ENCODE results near the gene PYROXD2. TPM values are rescaled to one million over a fixed set of nuclear protein-coding genes. Genes with fewer than 3 reads are reported as not detected.

Gene PYROXD2
- total and polyA plus RNA-seq, 10 of the 15 experiments (the other 5 are each of a cell fraction or from before 2014, with no cell fraction given): 4.8 to 15.8 (median 11.1) TPM

DNA sequence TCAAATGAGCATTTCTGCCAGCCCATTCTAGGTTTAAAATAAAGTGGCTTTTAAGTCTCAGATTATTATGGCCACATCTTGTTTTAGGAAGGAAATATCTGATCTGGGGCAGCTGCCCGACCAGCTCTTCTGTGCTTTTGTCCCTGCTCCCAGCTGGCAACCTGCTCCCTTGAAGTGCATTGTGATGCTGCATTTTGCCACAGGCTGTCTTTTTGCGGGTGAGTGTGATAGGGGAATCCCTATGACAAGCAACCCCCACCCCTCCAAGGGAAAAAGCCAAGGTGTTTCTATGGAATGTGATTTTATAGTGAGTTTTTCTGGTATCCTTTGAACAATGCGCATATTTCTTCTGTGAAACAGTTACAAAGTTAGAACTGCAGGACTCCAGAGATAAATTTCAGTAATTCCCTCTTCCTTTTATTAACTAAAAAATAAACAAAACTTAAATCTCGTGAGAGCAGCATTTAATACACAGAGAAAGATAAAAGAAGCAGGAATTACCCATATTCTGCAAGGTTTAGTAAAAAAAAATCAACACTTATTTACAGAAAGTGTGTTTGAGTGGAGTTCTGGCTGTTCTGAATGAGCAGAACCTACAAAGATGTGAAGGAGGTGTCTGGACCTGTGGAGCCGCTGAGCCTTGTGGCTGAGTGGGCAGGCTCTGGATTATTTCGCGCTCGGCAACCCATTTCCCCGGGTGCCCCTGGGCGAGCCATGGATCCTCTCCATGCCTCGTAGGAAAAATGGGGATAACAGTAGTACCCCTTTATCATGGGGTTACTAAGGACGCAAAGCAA is 41.9 kb upstream of the PYROXD2 start:
- no peak for ATAC-seq
- Histone ChIP-seq H2AFZ (ENCODE audit: control insufficient read depth, low read depth, low read length) (no peak overlapping the region), H3K4me1 (ENCODE audit: control insufficient read depth, insufficient read depth, low read length) (no peaks in the 10 kb centered on the region), H3K4me3 (no peak overlapping the region), H4K20me1 (ENCODE audit: control insufficient read depth, insufficient read depth) (no peaks in the 10 kb centered on the region), H3K9me3 (replicated peaks; ENCODE audit: control insufficient read depth, insufficient read depth, low read length) (no peaks in the 10 kb centered on the region), H3K27ac (ENCODE audit: control insufficient read depth, insufficient read depth) (no peak overlapping the region), H3K27me3 (replicated peaks in 1 of 2; ENCODE audit: control insufficient read depth in 2 of 2, insufficient read depth in 2 of 2, low read length in 1 of 2) (no peaks in the 10 kb centered on the region), H3K4me2 (ENCODE audit: control insufficient read depth, insufficient read depth) (no peak overlapping the region), H3K79me2 (ENCODE audit: control insufficient read depth, insufficient read depth, low read length) (no peaks in the 10 kb centered on the region), H3K9ac (ENCODE audit: control insufficient read depth, insufficient read depth, low read length) (no peak overlapping the region), H3K36me3 (ENCODE audit: control insufficient read depth in 2 of 2, insufficient read depth in 2 of 2, low read length in 1 of 2) (no peaks in the 10 kb centered on the region)
- in situ Hi-C loops (cut with MboI) (no loop called here), intact Hi-C loops (cut with micrococcal nuclease; ENCODE audit: unreplicated experiment) (no loop called here)
- FAIRE-seq: no peak
- ChIA-PET RAD21 (ENCODE audit: unreplicated experiment) (no interaction called here), CTCF (no interaction called here), SMC1A (ENCODE audit: uncharacterized antibody, unreplicated experiment) (no interaction called here), POLR2A (no interaction called here)
- DNase-seq (ENCODE audit: low read depth, low spot score): no peak
- 56% methylated on average over 12 of the region's 12 CpGs for WGBS (ENCODE audit: insufficient coverage, insufficient replicate concordance, low lambda C conversion rate, missing lambda C conversion rate)
- TF ChIP-seq SREBF1 (IDR thresholded peaks at IDR 0.05; ENCODE audit: low read length) (no peak), ETV6 (conservative IDR thresholded peaks at IDR 0.05 in 1 of 2, IDR thresholded peaks at IDR 0.05 in 1 of 2; ENCODE audit: borderline replicate concordance in 1 of 2, low read depth in 1 of 2) (no peak), RAD51 (IDR thresholded peaks at IDR 0.05) (no peak), IKZF2 (IDR thresholded peaks at IDR 0.05) (no peak)
- BruUV-seq (replicated peaks): no TSS peak

DNA sequence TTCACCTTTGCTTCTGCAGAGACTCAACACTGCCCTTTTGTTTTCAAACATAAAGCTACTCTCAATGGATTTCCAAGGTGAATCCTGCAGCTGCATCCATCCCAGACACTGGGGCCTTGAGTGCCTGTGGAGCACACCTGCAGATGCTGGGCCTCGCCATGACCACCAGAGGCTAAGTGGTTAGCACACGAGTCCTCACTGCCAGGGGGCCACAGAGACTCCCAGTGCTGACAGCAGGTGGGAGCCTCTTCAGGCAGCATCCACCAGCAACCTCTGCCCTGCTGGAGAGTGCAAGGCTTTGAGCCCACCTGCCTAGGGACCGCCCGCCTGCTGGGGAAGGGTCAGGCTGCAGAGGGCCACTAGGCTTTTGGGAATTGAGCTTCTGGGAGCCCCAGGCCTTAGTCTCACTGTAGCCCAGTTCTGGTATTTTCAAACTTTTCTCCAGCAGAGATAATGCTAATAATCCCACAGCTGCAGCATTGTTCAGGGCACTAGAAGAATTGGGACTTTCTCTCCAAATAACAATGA is 41.1 kb upstream of the PYROXD2 start:
- POLR2A ChIA-PET: no interaction called here
- RAD21 ChIA-PET (ENCODE audit: unreplicated experiment): no interaction called here
- SMC1A ChIA-PET (ENCODE audit: uncharacterized antibody, unreplicated experiment): no interaction called here
- no peaks in the 10 kb centered on the region for H3K36me3 ChIP-seq (ENCODE audit: control insufficient read depth in 2 of 2, insufficient read depth in 2 of 2, low read length in 1 of 2)
- H3K9me3 ChIP-seq (replicated peaks; ENCODE audit: control insufficient read depth, insufficient read depth, low read length): no peaks in the 10 kb centered on the region
- H2AFZ ChIP-seq (ENCODE audit: control insufficient read depth, low read depth, low read length): no peak overlapping the region
- no peak for FAIRE-seq
- CTCF ChIA-PET: no interaction called here
- H3K4me2 ChIP-seq (ENCODE audit: control insufficient read depth, insufficient read depth): no peak overlapping the region
- DNase-seq (ENCODE audit: low read depth, low spot score): no peak
- BruUV-seq (replicated peaks): no TSS peak
- 42% methylated on average over 4 of the region's 4 CpGs for WGBS (ENCODE audit: insufficient coverage, insufficient replicate concordance, low lambda C conversion rate, missing lambda C conversion rate)
- H3K4me1 ChIP-seq (ENCODE audit: control insufficient read depth, insufficient read depth, low read length): no peaks in the 10 kb centered on the region
- H3K27me3 ChIP-seq (replicated peaks in 1 of 2; ENCODE audit: control insufficient read depth in 2 of 2, insufficient read depth in 2 of 2, low read length in 1 of 2): no peaks in the 10 kb centered on the region
- in situ Hi-C loops (cut with MboI) (no loop called here), intact Hi-C loops (cut with micrococcal nuclease; ENCODE audit: unreplicated experiment) (no loop called here)
- no peak for ATAC-seq
- no peak overlapping the region for H3K4me3 ChIP-seq
- no peak overlapping the region for H3K27ac ChIP-seq (ENCODE audit: control insufficient read depth, insufficient read depth)
- no peaks in the 10 kb centered on the region for H4K20me1 ChIP-seq (ENCODE audit: control insufficient read depth, insufficient read depth)
- no peaks in the 10 kb centered on the region for H3K79me2 ChIP-seq (ENCODE audit: control insufficient read depth, insufficient read depth, low read length)
- H3K9ac ChIP-seq (ENCODE audit: control insufficient read depth, insufficient read depth, low read length): no peak overlapping the region
- TF ChIP-seq HDAC2 (IDR thresholded peaks at IDR 0.05) (no peak), ZNF207 (IDR thresholded peaks at IDR 0.05; ENCODE audit: borderline replicate concordance) (no peak), IRF4 (IDR thresholded peaks at IDR 0.05; ENCODE audit: low read depth, low read length) (no peak), CBX5 (IDR thresholded peaks at IDR 0.05; ENCODE audit: low read depth) (no peak), TCF7 (IDR thresholded peaks at IDR 0.05; ENCODE audit: borderline replicate concordance) (no peak), NFIC (IDR thresholded peaks at IDR 0.05; ENCODE audit: low read depth, low read length) (no peak), ZNF217 (IDR thresholded peaks at IDR 0.05) (no peak), SIX5 (IDR thresholded peaks at IDR 0.05; ENCODE audit: low read depth, low read length, severe bottlenecking) (no peak), RCOR1 (conservative IDR thresholded peaks at IDR 0.05; ENCODE audit: low read depth, low read length) (no peak), TCF3 (IDR thresholded peaks at IDR 0.05; ENCODE audit: borderline replicate concordance, insufficient read depth, low read depth, low read length) (no peak)
- TF ChIP-seq, protein P1, sequence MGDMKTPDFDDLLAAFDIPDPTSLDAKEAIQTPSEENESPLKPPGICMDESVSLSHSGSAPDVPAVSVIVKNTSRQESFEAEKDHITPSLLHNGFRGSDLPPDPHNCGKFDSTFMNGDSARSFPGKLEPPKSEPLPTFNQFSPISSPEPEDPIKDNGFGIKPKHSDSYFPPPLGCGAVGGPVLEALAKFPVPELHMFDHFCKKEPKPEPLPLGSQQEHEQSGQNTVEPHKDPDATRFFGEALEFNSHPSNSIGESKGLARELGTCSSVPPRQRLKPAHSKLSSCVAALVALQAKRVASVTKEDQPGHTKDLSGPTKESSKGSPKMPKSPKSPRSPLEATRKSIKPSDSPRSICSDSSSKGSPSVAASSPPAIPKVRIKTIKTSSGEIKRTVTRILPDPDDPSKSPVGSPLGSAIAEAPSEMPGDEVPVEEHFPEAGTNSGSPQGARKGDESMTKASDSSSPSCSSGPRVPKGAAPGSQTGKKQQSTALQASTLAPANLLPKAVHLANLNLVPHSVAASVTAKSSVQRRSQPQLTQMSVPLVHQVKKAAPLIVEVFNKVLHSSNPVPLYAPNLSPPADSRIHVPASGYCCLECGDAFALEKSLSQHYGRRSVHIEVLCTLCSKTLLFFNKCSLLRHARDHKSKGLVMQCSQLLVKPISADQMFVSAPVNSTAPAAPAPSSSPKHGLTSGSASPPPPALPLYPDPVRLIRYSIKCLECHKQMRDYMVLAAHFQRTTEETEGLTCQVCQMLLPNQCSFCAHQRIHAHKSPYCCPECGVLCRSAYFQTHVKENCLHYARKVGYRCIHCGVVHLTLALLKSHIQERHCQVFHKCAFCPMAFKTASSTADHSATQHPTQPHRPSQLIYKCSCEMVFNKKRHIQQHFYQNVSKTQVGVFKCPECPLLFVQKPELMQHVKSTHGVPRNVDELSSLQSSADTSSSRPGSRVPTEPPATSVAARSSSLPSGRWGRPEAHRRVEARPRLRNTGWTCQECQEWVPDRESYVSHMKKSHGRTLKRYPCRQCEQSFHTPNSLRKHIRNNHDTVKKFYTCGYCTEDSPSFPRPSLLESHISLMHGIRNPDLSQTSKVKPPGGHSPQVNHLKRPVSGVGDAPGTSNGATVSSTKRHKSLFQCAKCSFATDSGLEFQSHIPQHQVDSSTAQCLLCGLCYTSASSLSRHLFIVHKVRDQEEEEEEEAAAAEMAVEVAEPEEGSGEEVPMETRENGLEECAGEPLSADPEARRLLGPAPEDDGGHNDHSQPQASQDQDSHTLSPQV (IDR thresholded peaks at IDR 0.05): no peak

Data from GM12878 (cell line).